GM04504 (cell line): ENCODE results near the gene HDAC5.
A peak's percentile ranks its signal among the peaks of the same experiment; 100 is the strongest.

Experiments used
- DNase-seq: peaks from one replicate; pipeline ENCODE4 v3.0.0-alpha.2; 2012; ENCODE audit warnings: low read depth

The HDAC5 gene

DNA sequence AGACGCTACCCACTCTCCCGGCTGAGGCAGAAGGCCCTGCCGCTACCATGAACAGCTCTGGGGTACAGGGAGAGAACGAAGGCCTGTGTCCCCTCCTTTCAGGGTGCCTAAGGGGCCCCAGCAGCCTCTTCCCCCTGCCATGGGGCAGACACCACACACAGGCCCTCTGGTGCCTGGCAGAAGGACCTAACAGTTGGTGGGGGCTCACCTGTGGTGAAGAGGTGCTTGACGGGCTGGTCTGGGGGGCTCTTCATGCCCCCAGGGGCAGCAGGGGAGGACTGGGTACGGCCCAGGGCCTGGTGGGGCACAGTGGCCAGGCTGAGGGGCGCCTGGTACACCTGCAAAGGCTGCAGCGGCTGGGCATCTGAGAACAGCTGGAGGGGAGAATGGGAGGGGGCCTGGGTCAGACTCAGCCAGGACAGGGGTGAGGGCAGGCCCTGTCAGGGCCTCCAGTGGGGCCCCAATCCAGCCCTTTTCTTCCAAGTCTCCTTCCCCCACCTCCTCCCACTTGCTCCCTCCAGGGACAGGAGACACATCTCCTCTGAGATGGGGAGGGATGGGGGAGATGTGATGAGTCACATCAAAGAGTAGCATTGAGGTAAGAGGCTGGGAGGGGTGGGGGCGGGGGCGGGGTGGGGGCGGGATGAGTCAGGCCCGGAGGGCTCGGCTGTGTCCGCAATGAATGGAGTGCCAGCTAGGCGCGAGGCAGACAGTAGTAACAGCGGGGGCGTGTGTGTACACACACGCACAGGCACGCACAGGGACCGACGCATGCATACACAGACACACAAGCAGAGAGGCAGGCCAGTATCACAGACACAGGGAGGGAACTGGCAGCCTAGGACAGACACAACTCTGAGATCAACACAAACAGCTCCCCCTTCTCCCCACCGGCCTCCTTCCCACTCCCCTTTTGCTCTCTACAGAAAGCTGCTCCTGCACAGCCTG lies 36.8 kb downstream of the HDAC5 start:
- DNase-seq = peak; percentile 80

GRCh38 chr17:44085908-44086307 lies 37.5 kb downstream of the HDAC5 start:
- DNase-seq = no peak

DNA sequence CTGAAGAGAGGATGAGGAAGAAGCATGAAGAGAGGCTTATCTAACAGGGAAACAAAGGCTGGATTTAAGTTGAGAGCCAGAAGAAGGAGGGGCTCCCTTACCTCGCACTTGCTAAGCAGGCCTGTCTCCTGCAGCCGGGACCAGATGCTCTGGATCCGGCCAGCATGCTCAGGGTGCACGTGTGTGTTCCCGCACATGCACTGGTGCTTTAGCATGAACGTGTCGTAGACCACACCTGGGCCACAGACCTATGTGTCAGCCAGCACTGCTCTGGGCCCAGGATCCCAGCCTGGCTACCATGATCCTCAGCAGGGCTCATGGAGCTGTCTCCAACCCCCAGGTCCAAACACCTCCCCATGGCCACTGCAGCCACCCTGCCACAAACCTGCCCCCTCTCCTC lies 38.5 kb downstream of the HDAC5 start:
- DNase-seq = no peak

GRCh38 chr17:44084131-44084538 lies 39.3 kb downstream of the HDAC5 start:
- no peak for DNase-seq

GRCh38 chr17:44083250-44083849 lies 40.1 kb downstream of the HDAC5 start:
- no peak for DNase-seq

- DNase-seq = no peak
These were observed 41.0 kb downstream of the HDAC5 start for GRCh38 chr17:44082256-44082927.

DNA sequence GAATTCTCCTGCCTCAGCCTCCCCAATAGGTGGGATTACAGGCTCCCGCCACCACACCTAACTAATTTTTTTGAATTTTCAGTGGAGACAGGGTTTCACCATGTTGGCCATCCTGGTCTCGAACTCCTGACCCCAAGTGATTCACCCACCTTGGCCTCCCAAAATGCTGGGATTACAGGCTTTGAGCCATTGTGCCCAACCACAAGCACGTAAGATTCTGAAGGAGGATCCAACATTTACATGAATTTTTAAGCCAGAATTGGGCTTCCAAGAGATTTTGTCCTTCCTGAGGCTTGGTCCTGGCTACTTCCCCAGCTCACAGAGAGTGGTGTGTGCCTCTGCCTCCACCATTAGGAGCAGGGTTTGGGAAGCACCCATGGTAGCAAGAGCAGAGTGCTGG lies 41.8 kb downstream of the HDAC5 start:
- DNase-seq = no peak

DNA sequence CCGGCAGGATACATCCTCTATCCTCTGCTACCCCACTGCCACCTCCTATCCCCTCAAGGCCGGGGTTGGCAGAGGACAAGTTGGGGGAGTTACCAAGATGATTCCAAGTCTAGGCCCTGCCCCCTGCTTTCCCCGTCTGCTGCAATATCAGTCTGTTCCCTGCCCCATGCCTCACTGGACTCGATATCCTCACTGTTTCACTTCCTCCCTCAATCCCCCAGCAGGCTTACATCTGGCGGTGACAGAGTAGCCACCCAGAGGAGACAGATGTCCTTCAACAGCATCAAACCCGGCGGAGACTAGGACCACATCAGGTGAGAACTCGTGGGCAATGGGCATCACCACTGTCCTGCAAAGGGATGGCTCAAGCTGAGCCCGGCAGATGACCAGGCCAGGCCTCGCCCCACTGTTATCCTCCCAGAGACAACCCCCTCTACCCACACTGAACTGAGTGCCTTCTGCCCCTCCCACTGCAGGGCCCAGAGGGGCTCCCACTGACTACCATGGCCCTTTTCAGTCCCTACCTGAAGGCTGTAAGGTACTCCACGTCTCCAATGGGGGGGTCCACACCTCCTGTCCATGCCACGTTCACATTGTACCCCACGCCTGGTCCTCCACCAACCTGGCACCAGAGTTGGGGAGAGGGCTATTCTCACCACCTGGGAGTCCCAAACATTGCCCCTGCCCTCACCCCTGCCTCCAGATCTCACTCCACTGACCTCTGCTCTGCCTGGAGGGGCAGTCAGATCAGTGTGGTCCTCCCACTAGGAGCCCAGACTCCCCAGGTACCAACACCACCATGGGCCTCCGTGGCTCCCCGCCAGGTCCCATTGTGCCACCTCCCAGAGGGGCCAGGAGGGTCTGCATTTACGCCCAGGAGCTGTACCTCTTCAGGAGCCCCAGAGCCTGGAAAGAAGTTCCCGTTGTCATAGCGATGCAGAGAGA lies 43.3 kb downstream of the HDAC5 start:
- DNase-seq = no peak

DNA sequence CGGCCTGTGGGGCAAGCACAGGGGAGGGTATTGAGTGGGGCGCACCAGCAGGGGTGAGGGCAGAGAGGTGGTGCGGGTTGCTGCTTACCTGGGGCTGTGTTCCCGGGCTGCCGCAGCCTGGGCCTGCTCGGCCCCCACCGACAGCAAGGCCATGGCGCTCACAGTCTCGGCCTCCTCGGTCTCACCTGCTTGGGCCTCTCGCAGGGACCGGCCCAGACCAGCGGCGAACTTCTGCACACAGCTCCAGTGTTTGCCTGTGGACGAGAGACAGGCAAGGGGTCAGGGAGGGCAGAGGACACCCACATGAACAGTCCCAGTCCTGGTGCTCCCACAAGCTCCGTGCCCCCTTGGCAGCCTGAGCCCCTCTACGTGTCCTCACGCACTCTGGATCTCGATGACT lies 45.0 kb downstream of the HDAC5 start:
- DNase-seq = no peak

DNA sequence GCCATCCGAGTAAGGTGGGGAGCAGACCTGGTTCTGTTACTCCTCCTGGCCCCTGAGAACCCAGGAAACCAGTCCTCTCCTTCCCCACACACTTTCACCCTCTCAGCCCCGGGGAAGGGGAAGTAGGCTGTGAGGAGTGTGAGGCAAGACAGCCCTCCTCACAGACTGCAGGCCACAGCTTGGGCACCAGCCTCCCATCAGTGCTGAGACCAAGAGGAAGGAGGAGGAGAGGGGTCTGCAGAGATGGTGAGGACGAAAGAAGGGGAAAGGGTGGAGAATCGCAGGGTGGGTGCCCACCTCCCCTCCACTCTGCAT lies 45.9 kb downstream of the HDAC5 start:
- no peak for DNase-seq

GRCh38 chr17:44076716-44077594 lies 46.5 kb downstream of the HDAC5 start:
- DNase-seq = no peak

GRCh38 chr17:44075598-44076293 lies 47.7 kb downstream of the HDAC5 start:
- no peak for DNase-seq

GRCh38 chr17:44074911-44075285 lies 48.5 kb downstream of the HDAC5 start:
- DNase-seq = no peak

DNA sequence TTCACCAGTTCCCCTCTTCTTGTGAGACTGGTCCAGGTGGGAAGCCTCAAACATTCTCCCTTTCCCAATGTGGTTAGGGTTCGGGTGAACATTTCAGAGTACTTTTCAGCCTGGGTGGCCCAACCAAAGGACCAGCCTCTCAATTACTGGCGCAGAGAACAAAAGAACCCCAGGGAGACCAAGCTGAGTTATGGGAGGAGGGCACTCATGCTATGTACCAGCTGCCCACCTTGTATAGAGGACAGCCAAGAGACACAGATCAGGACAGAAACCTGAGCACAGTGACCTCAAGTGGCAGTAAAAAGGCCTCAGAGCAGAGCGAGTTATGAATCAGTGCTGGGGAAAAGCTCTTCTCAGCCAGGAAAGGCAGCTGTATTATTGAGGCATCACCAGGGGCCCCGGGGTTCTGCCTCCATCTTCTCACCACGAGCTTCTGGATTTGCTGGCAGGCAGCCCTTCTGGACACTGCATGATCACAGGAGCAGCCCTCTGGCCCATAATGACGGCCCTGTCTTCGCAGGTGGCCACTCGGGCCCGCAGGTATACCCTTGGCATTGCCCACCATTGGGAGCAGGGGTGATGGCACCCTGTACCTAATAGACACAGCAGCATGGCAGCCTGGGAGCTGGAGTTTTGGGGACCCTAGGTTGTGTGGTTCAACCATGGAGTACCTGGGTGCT lies 49.1 kb downstream of the HDAC5 start:
- DNase-seq = no peak

- no peak for DNase-seq
These were observed 51.7 kb downstream of the HDAC5 start for GRCh38 chr17:44071772-44072171.

DNA sequence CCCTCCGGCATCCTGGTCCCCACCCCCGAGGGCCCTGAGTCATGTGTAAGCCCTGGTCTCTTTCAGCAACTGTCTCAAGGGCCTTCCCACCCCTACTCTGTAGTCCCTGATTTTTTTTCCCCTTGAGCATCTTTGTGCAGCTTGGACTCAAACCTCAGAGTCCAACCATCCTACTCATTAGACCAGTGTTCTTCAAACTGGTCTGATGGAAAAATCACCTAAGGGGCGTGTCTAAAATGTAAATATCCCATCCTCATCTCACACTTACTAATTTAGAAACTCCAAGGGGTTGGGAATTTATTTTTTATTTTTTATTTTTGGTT lies 52.3 kb downstream of the HDAC5 start:
- DNase-seq = no peak

GRCh38 chr17:44070455-44071197 lies 52.8 kb downstream of the HDAC5 start, which contains the start of gene G6PC3:
Gene G6PC3, plus strand, starts transcription at chr17:44070735. Its CDS starts 231 bp downstream, at chr17:44070966.
- peak; percentile 94 for DNase-seq

DNA sequence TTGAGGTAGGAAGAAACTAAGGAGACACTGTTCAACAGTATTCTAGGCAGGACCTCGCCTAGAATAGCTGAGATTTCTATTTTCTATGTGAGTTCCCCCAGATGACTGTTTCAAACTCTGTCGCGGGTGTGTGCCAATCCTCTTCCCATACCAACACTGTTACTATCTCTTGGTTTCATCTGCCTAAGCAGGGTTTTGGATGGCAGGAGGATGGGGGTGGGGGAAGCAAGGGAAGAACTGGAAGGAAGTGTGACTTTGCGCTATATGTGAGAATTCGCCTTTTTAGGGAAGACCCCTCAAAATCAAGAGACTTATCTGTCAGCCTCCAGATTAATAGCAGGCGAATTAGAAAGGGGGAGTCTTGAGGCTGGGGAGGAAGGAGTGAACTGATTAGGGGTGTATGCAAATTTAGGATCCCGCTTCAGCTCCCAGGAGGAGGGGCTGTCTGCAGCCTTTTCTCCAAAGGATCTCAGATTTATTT lies 53.4 kb downstream of the HDAC5 start:
- DNase-seq = no peak

- DNase-seq = no peak
These were observed 55.9 kb downstream of the HDAC5 start for GRCh38 chr17:44067545-44067940.
